ENCODE data around the gene BCR.
A peak's percentile ranks its signal among the peaks of the same experiment; 100 is the strongest.

Gene BCR

GRCh38 chr22:23204541-23205157 lies 24.3 kb downstream of the BCR start:
- Histone ChIP-seq H3K4me1 (peaks cover 76% of the 10 kb centered on the region), H3K9me3 (no peaks in the 10 kb centered on the region), H3K9ac (no peak overlapping the region), H4K20me1 (peaks cover 100% of the 10 kb centered on the region), H3K27me3 (no peaks in the 10 kb centered on the region), H3K36me3 (peaks cover 67% of the 10 kb centered on the region), H3K27ac (no peak overlapping the region), H3K4me3 (no peak overlapping the region), H3K4me2 (no peak overlapping the region; the same call in 1 of the 2 replicates)
- no peak for TF ChIP-seq Cebpa-rat (IDR thresholded peaks at IDR 0.05)

- Histone ChIP-seq H3K4me2 (no peak overlapping the region), H4K20me1 (peaks cover 100% of the 10 kb centered on the region), H3K9ac (no peak overlapping the region), H3K36me3 (peaks cover 64% of the 10 kb centered on the region), H3K27me3 (no peaks in the 10 kb centered on the region), H3K4me3 (no peak overlapping the region), H3K9me3 (no peaks in the 10 kb centered on the region), H3K4me1 (peaks cover 76% of the 10 kb centered on the region), H3K27ac (no peak overlapping the region)
- TF ChIP-seq Cebpa-rat (IDR thresholded peaks at IDR 0.05): no peak
Measured at GRCh38 chr22:23205339-23206049, 25.2 kb downstream of the BCR start.

DNA sequence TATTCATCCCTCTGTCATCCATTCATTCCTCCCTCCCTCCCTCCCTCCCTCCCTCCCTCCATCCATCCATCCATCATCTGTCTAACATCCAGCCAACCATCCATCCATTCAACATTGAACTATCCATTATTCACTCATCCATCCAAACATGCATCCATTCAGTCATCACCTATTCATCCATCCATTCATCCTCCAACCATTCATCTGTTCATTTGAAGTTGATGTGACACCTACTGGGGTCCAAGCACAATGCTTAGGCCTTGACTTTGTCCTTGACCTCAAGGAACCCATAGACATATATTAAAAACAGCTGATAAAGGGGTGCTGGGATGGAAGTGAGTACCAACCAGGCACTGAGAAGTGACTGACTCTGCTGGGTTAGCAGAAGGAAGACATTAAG lies 26.6 kb downstream of the BCR start:
- H3K27me3 ChIP-seq: no peaks in the 10 kb centered on the region
- TF ChIP-seq Cebpa-rat (IDR thresholded peaks at IDR 0.05): no peak
- peaks cover 57% of the 10 kb centered on the region for H3K36me3 ChIP-seq
- peaks cover 82% of the 10 kb centered on the region for H3K4me1 ChIP-seq
- peak overlapping the region; percentile 97 for H3K4me2 ChIP-seq
- no peaks in the 10 kb centered on the region for H3K9me3 ChIP-seq
- H4K20me1 ChIP-seq: peaks cover 100% of the 10 kb centered on the region
- H3K4me3 ChIP-seq: no peak overlapping the region
- no peak overlapping the region for H3K9ac ChIP-seq
- peak overlapping the region; percentile 23; the same call in 1 of the 2 replicates for H3K27ac ChIP-seq

- no peaks in the 10 kb centered on the region for H3K27me3 ChIP-seq
- H3K4me3 ChIP-seq: 0 out of 2 replicates have a peak overlapping the region, but pooled peaks have one; percentile 18
- H3K4me2 ChIP-seq: peak overlapping the region; percentile 97
- peaks cover 100% of the 10 kb centered on the region for H4K20me1 ChIP-seq
- H3K36me3 ChIP-seq: peaks cover 60% of the 10 kb centered on the region
- peak overlapping the region; percentile 23 for H3K27ac ChIP-seq
- H3K9ac ChIP-seq: peak overlapping the region; percentile 44; the same call in 1 of the 2 replicates
- H3K4me1 ChIP-seq: peaks cover 91% of the 10 kb centered on the region
- H3K9me3 ChIP-seq: no peaks in the 10 kb centered on the region
- no peak for TF ChIP-seq Cebpa-rat (IDR thresholded peaks at IDR 0.05)
Measured at GRCh38 chr22:23207729-23208393, 27.6 kb downstream of the BCR start.

DNA sequence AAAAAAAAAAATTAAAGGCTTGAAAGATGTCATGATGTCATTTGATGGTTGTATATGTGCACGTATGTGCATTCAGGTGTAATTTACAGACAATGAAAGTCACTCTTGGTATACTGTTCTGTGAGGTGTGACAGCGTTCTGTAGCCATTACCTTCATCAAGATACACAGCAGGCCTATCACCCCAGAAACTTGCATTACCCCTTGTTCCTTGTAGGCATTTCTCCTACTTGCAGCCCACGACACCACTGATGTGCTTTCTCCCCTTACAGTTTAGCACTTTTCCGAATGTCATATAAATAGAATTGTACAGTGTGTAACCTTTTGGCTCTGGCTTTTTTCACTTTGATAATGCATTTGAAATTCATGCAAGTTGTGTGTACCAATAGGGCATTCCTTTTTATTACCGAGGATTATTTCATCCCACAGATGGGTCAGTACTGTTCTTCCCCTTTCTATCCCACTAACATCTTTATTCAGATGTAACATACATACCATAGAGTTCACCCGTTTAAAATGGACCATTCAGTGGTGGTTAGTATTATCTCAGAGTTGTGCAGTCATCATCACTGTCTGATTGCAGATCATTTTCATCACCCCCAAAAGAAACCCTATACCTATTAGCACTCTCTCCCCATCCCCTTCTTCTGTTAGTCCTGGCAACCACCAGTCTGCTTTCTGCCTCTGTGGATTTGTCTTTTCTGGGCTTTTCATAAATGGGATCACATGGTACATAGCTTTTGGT lies 30.3 kb downstream of the BCR start:
- TF ChIP-seq Cebpa-rat (IDR thresholded peaks at IDR 0.05): no peak
- Histone ChIP-seq H3K4me2 (peak overlapping the region; percentile 97), H3K4me1 (peaks cover 94% of the 10 kb centered on the region)

GRCh38 chr22:23211622-23212021 lies 31.3 kb downstream of the BCR start:
- Histone ChIP-seq H3K27me3 (no peaks in the 10 kb centered on the region), H3K36me3 (peaks cover 36% of the 10 kb centered on the region; the same call in 1 of the 2 replicates), H3K9ac (peak overlapping the region; percentile 64), H3K27ac (peak overlapping the region; percentile 85), H3K4me2 (peak overlapping the region; percentile 97), H3K4me3 (peak overlapping the region; percentile 44; the same call in 1 of the 2 replicates), H3K4me1 (peaks cover 98% of the 10 kb centered on the region), H4K20me1 (peaks cover 100% of the 10 kb centered on the region), H3K9me3 (no peaks in the 10 kb centered on the region)
- no peak for TF ChIP-seq Cebpa-rat (IDR thresholded peaks at IDR 0.05)

More for the DNA sequence above, 30.3 kb downstream of the BCR start:
- H4K20me1 ChIP-seq: peaks cover 100% of the 10 kb centered on the region
- H3K4me3 ChIP-seq: no peak overlapping the region
- no peaks in the 10 kb centered on the region for H3K9me3 ChIP-seq
- H3K9ac ChIP-seq: no peak overlapping the region
- peak overlapping the region; percentile 23; the same call in 1 of the 2 replicates for H3K27ac ChIP-seq
- no peaks in the 10 kb centered on the region for H3K27me3 ChIP-seq
- peaks cover 46% of the 10 kb centered on the region for H3K36me3 ChIP-seq

DNA sequence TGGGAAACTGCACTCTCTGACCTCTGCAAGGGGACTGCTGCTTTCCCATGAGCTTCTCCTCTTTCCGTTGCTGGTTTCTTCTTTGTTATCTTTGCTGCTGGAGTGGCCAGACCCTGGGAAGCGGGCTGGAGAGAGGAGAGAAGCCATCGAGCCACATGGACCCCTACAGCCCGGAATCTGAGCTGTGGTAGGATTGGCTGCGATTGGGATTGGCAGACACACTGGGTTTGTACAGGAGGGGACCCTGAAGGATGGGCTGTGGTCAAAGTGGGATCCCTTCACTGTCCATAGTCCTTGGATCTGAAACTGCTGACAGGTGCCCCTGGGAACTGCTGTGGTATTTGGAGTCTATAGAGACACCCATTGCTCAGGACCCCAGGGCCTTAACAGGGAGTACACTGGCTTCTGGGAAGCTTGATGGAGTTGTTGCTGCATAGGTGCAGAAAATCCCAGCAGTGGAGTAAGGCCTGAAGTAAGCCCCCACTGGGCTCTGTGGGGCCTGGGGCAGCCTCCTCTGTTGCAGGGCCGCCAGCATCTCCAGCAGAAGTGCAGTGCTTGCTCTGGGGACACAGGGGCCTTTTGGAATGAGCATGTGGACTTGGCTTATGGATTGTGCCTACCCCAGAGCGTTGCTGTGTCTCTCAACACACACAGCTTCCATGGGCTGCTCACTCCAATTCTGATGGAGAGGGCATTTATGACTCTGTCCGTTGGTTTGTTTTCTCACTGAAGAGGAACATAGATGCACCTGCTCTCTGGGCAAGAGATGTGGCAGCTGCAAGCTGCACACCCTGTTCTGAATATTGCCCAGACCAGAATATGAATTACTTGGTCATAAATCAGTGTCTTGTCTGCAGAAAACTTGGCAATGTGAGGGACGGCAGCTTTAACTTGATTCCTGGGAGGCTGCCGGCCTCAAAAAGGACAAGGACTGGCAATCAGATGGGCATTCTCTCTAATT lies 32.0 kb downstream of the BCR start:
- peak overlapping the region; percentile 64 for H3K9ac ChIP-seq
- H3K4me1 ChIP-seq: peaks cover 100% of the 10 kb centered on the region
- peaks cover 36% of the 10 kb centered on the region; the same call in 1 of the 2 replicates for H3K36me3 ChIP-seq
- no peak for TF ChIP-seq Cebpa-rat (IDR thresholded peaks at IDR 0.05)
- peaks cover 100% of the 10 kb centered on the region for H4K20me1 ChIP-seq
- no peaks in the 10 kb centered on the region for H3K9me3 ChIP-seq
- peak overlapping the region; percentile 97 for H3K4me2 ChIP-seq
- peak overlapping the region; percentile 44 for H3K4me3 ChIP-seq
- no peaks in the 10 kb centered on the region for H3K27me3 ChIP-seq
- H3K27ac ChIP-seq: peak overlapping the region; percentile 85

- Histone ChIP-seq H3K4me1 (peaks cover 100% of the 10 kb centered on the region), H3K9ac (peak overlapping the region; percentile 64; the same call in 1 of the 2 replicates), H3K27ac (peak overlapping the region; percentile 85), H4K20me1 (peaks cover 100% of the 10 kb centered on the region), H3K9me3 (no peaks in the 10 kb centered on the region), H3K4me2 (peak overlapping the region; percentile 97), H3K4me3 (peak overlapping the region; percentile 44; the same call in 1 of the 2 replicates), H3K27me3 (no peaks in the 10 kb centered on the region), H3K36me3 (peaks cover 36% of the 10 kb centered on the region; the same call in 1 of the 2 replicates)
- TF ChIP-seq Cebpa-rat (IDR thresholded peaks at IDR 0.05): no peak
Measured at GRCh38 chr22:23213022-23213555, 32.8 kb downstream of the BCR start.
